Endothelial cell of umbilical vein (primary cell): ENCODE results near the gene ITPKA. TPM values are rescaled to one million over a fixed set of nuclear protein-coding genes. Genes with fewer than 3 reads are reported as not detected.
"Not testable (repeated sequence)": the region's sequence is repeated elsewhere in the genome, so short reads cannot be mapped to it uniquely, and the experiment has no call there.

ENCODE experiments used
- BruUV-seq: library from RNA; stranded (reverse); fragments of 400-500 nt; replicated peaks from 2 replicates; lab custom pipeline; 2021; lab: Mats Ljungman, UMichigan
- CTCF ChIA-PET: fragments of 300-600, 350-600 bp; sonication (Branson Sonifier 250); formaldehyde crosslinking; loops from one replicate; lab custom pipeline; 2021; ENCODE audit warnings: antibody characterized with exemption, inconsistent platforms; lab: Charles Lee
- POLR2A ChIA-PET: fragments of 300-600, 350-600 bp; sonication (Branson Sonifier 250); formaldehyde crosslinking; loops from one replicate; lab custom pipeline; 2021; ENCODE audit warnings: antibody characterized with exemption, inconsistent platforms; lab: Charles Lee
- DNase-seq: peaks from one replicate; pipeline ENCODE4 v3.0.0-alpha.2; 2011; ENCODE audit warnings: low read depth, low spot score
- FAIRE-seq: peaks from 2 replicates; lab custom pipeline; 2011; peaks lifted over from hg19 to GRCh38; lab: Jason Lieb, UNC
- H2AFZ ChIP-seq: 2 replicates; pipeline ENCODE4 v1.6.0; 2012; ENCODE audit warnings: low read depth, low read length, control low read depth, inconsistent platforms
- H3K27ac ChIP-seq: 2 replicates; pipeline ENCODE4 v1.5.1; 2011; ENCODE audit warnings: low read depth, mild to moderate bottlenecking, control low read depth, low read length, moderate library complexity; ENCODE audit not compliant: insufficient read depth
- H3K27me3 ChIP-seq, 2 experiments: 2 replicates each; pipeline versions ENCODE4 v1.6.0 to v1.6.1; 2011; ENCODE audit warnings: low read length in 2 of 2, mixed read lengths in 1 of 2; ENCODE audit not compliant: control insufficient read depth in 2 of 2, insufficient read depth in 2 of 2
- H3K36me3 ChIP-seq, 2 experiments: 2 replicates in 1 of 2; 3 replicates in 1 of 2; pipeline ENCODE4 v1.5.1; 2011; ENCODE audit warnings: low read length in 2 of 2, mild to moderate bottlenecking in 1 of 2, moderate library complexity in 1 of 2; ENCODE audit not compliant: control insufficient read depth in 2 of 2, insufficient read depth in 2 of 2; ENCODE audit errors: extremely low read depth in 1 of 2
- H3K4me1 ChIP-seq: 3 replicates; pipeline ENCODE4 v1.5.1; 2011; ENCODE audit warnings: mild to moderate bottlenecking, low read length; ENCODE audit not compliant: control insufficient read depth, insufficient read depth; ENCODE audit errors: extremely low read depth
- H3K4me2 ChIP-seq: 2 replicates; pipeline ENCODE4 v1.6.1; 2011; ENCODE audit warnings: low read length, control low read depth, mixed read lengths; ENCODE audit not compliant: insufficient read depth
- H3K4me3 ChIP-seq, 3 experiments: fragments of 200-600 bp in 1 of 3; sonication (generic), shearing (Covaris generic) in 1 of 3; replicated peaks in 1 of 3; 2 replicates each; pipeline ENCODE4 v1.5.1; 2011 to 2016; ENCODE audit warnings: control low read depth in 3 of 3, low read length in 3 of 3, mild to moderate bottlenecking in 2 of 3, inconsistent platforms in 1 of 3, low read depth in 1 of 3, moderate library complexity in 1 of 3; ENCODE audit not compliant: insufficient read depth in 1 of 3
- H3K79me2 ChIP-seq: 2 replicates; pipeline ENCODE4 v1.6.0; 2012; ENCODE audit warnings: low read length, inconsistent platforms; ENCODE audit not compliant: control insufficient read depth, insufficient read depth
- H3K9ac ChIP-seq: replicated peaks from 2 replicates; pipeline ENCODE3; 2011; ENCODE audit warnings: low read length, control low read depth; ENCODE audit not compliant: insufficient read depth; ENCODE audit errors: extremely low read depth
- H3K9me1 ChIP-seq: replicated peaks from 3 replicates; pipeline ENCODE4 v1.6.0; 2011; ENCODE audit warnings: mild to moderate bottlenecking, low read length; ENCODE audit not compliant: control insufficient read depth, insufficient read depth; ENCODE audit errors: extremely low read depth
- H3K9me3 ChIP-seq: replicated peaks from 2 replicates; pipeline ENCODE4 v1.5.1; 2012; ENCODE audit warnings: low read length, inconsistent platforms; ENCODE audit not compliant: control insufficient read depth, insufficient read depth
- H4K20me1 ChIP-seq: replicated peaks from 2 replicates; pipeline ENCODE3; 2011; ENCODE audit warnings: mild to moderate bottlenecking, low read length; ENCODE audit not compliant: control insufficient read depth, insufficient read depth; ENCODE audit errors: extremely low read depth
- EZH2 ChIP-seq: IDR thresholded peaks from 2 replicates; pipeline ENCODE4 v1.6.1; 2012; ENCODE audit warnings: borderline replicate concordance, low read depth, mild to moderate bottlenecking, moderate library complexity, low read length, inconsistent platforms; ENCODE audit not compliant: severe bottlenecking
- JUN ChIP-seq: IDR thresholded peaks from 2 replicates; pipeline ENCODE4 v1.6.1; 2011; ENCODE audit warnings: borderline replicate concordance, low read depth; ENCODE audit not compliant: insufficient read length, insufficient read depth
- MYC ChIP-seq: IDR thresholded peaks from one replicate; pipeline ENCODE4 v1.6.1; 2011; ENCODE audit warnings: mild to moderate bottlenecking, low read depth, low read length
- POLR2AphosphoS5 ChIP-seq: IDR thresholded peaks from 2 replicates; pipeline ENCODE4 v1.6.1; 2012; ENCODE audit warnings: low read depth, mild to moderate bottlenecking, control low read depth, low read length, moderate library complexity; ENCODE audit not compliant: insufficient read depth
- dilution Hi-C: fragments of 300-500 bp; cut with MboI; formaldehyde crosslinking; loops from one replicate; pipeline ENCODE4 v1.15.0; 2019; ENCODE audit warnings: low sequenced_read_pairs; ENCODE audit not compliant: extremely low pct_ligation_motif_present
- intact Hi-C: fragments of 100-400 bp; cut with micrococcal nuclease; formaldehyde crosslinking; loops from one replicate; pipeline ENCODE4 v1.10.0; 2022
- polyA plus RNA-seq, 4 experiments: library from polyadenylated mRNA; depleted of rRNA in 3 of 4; stranded (reverse) in 3 of 4; unstranded in 1 of 4; fragments of >200 nt; gene quantifications; 2 replicates each; pipeline versions ENCODE4 v1.2.1 to v1.2.3, GENCODE V29; 2011 to 2012; ENCODE audit warnings: missing spikeins in 1 of 4
- total RNA-seq: library from RNA; stranded (reverse); gene quantifications from 2 replicates; pipeline ENCODE4 v1.2.3, GENCODE V29; 2021
- TF ChIP-seq, protein P1 (sequence below), 2 donors: IDR thresholded peaks; 1 replicate in 1 of 2; 2 replicates in 1 of 2; pipeline ENCODE4 v1.5.1; 2011; ENCODE audit warnings: low read length in 2 of 2, mild to moderate bottlenecking in 2 of 2, moderate library complexity in 2 of 2, control low read depth in 1 of 2, inconsistent platforms in 1 of 2, low read depth in 1 of 2; ENCODE audit not compliant: insufficient read depth in 1 of 2; ENCODE audit errors: extremely low read depth in 1 of 2

ITPKA gene
- total and polyA plus RNA-seq, 2 donors (not counting 3 experiments of a cell fraction or from before 2014, with no cell fraction given): 0.14 to 0.66 TPM

DNA sequence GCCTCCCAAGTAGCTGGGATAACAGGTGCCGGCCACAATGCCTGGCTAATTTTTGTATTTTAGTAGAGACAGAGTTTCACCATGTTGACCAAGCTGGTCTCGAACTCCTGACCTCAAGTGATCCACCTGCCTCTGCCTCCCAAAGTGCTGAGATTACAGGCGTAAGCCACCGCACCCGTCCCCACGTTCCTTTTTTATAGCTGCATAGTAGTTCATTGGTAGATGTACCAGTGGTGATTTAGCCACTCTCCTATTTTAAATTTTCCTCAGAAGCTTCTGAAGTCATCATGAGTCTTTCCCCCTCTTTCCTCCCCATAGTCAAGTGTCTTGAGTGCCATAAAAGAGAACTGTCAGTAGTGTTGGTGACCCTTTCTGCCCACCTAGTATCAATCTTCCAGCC, 24.0 kb upstream of the ITPKA start:
- H3K36me3 ChIP-seq: peaks cover 11 to 25% of the 10 kb centered on the region in 2 experiments
- H3K9me1 ChIP-seq, DNase-seq, H3K79me2 ChIP-seq, H3K4me2 ChIP-seq, H3K9me3 ChIP-seq, H3K4me1 ChIP-seq, H3K4me3 ChIP-seq, H4K20me1 ChIP-seq, POLR2A ChIA-PET, H2AFZ ChIP-seq, dilution Hi-C loops, H3K27ac ChIP-seq, H3K27me3 ChIP-seq, BruUV-seq, FAIRE-seq, H3K9ac ChIP-seq: not testable (repeated sequence)
- CTCF ChIA-PET: interaction anchor here (0.8 kb wide), 1 partner anchor 47 kb away, joined by 3 read pairs; no protein-coding TSS in a partner anchor
- intact Hi-C loops: loop anchor here (5.0 to 10.0 kb wide), 3 partner anchors 88 to 303 kb away; partner anchors contain the start of genes MAPKBP1 and TYRO3

DNA sequence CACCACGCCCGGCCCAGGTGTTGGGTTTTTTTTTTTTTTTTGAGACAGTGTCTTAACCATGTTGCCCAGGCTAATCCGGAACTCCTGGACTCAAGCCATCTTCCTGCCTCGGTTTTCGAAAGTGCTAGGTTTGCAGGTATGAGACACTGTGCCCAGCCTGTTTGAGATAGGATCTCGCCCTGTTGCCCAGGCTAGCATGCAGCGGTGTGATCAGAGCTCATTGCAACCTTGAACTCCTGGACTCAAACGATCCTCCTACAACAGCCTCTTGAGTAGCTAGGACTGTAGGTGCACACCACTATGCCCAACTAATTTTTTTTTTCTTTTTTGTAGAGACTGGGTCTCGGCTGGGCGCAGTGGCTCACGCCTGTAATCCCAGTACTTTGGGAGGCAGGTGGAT, 20.3 kb upstream of the ITPKA start:
- no peak for FAIRE-seq
- Histone ChIP-seq H3K4me3 (no peak overlapping the region), H3K4me1 (no peaks in the 10 kb centered on the region), H3K79me2 (no peaks in the 10 kb centered on the region), H3K27ac (no peak overlapping the region), H3K9ac (no peak overlapping the region), H3K4me2 (no peak overlapping the region), H3K27me3 (no peaks in the 10 kb centered on the region), H4K20me1 (no peaks in the 10 kb centered on the region), H3K9me1 (no peaks in the 10 kb centered on the region), H3K36me3 (peaks cover 31 to 34% of the 10 kb centered on the region in 2 experiments), H3K9me3 (no peaks in the 10 kb centered on the region), H2AFZ (no peak overlapping the region)
- intact Hi-C loops (no loop called here), dilution Hi-C loops (no loop called here)
- ChIA-PET CTCF (interaction anchor here (1.1 kb wide), 1 partner anchor 8 kb away, joined by 6 read pairs; no protein-coding TSS in a partner anchor), POLR2A (no interaction called here)
- no peak for DNase-seq
- no TSS peak for BruUV-seq
- TF ChIP-seq MYC (no peak), POLR2AphosphoS5 (no peak), JUN (no peak), EZH2 (no peak)
- TF ChIP-seq, protein P1, sequence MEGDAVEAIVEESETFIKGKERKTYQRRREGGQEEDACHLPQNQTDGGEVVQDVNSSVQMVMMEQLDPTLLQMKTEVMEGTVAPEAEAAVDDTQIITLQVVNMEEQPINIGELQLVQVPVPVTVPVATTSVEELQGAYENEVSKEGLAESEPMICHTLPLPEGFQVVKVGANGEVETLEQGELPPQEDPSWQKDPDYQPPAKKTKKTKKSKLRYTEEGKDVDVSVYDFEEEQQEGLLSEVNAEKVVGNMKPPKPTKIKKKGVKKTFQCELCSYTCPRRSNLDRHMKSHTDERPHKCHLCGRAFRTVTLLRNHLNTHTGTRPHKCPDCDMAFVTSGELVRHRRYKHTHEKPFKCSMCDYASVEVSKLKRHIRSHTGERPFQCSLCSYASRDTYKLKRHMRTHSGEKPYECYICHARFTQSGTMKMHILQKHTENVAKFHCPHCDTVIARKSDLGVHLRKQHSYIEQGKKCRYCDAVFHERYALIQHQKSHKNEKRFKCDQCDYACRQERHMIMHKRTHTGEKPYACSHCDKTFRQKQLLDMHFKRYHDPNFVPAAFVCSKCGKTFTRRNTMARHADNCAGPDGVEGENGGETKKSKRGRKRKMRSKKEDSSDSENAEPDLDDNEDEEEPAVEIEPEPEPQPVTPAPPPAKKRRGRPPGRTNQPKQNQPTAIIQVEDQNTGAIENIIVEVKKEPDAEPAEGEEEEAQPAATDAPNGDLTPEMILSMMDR (IDR thresholded peaks at IDR 0.05; ENCODE audit: extremely low read depth in 1 of 2, insufficient read depth in 1 of 2, low read depth in 1 of 2, low read length in 2 of 2): no peak
